A549 treated with Hydrocortisone at 1 μM for 4 hours (cell line): ENCODE data around the gene CTPS1. TPM values are rescaled to one million over a fixed set of nuclear protein-coding genes. Genes with fewer than 3 reads are reported as not detected.

Source experiments
- total RNA-seq: library from RNA; stranded (reverse); fragments of 200-300 nt; extraction: Qiagen RNA extraction; gene quantifications from 5 replicates; pipeline ENCODE4 v1.2.3, GENCODE V29; 2022

Gene CTPS1, protein sequence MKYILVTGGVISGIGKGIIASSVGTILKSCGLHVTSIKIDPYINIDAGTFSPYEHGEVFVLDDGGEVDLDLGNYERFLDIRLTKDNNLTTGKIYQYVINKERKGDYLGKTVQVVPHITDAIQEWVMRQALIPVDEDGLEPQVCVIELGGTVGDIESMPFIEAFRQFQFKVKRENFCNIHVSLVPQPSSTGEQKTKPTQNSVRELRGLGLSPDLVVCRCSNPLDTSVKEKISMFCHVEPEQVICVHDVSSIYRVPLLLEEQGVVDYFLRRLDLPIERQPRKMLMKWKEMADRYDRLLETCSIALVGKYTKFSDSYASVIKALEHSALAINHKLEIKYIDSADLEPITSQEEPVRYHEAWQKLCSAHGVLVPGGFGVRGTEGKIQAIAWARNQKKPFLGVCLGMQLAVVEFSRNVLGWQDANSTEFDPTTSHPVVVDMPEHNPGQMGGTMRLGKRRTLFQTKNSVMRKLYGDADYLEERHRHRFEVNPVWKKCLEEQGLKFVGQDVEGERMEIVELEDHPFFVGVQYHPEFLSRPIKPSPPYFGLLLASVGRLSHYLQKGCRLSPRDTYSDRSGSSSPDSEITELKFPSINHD
- total RNA-seq, result 80.1 to 122 TPM (median 91.9 TPM) in 5 replicates

DNA sequence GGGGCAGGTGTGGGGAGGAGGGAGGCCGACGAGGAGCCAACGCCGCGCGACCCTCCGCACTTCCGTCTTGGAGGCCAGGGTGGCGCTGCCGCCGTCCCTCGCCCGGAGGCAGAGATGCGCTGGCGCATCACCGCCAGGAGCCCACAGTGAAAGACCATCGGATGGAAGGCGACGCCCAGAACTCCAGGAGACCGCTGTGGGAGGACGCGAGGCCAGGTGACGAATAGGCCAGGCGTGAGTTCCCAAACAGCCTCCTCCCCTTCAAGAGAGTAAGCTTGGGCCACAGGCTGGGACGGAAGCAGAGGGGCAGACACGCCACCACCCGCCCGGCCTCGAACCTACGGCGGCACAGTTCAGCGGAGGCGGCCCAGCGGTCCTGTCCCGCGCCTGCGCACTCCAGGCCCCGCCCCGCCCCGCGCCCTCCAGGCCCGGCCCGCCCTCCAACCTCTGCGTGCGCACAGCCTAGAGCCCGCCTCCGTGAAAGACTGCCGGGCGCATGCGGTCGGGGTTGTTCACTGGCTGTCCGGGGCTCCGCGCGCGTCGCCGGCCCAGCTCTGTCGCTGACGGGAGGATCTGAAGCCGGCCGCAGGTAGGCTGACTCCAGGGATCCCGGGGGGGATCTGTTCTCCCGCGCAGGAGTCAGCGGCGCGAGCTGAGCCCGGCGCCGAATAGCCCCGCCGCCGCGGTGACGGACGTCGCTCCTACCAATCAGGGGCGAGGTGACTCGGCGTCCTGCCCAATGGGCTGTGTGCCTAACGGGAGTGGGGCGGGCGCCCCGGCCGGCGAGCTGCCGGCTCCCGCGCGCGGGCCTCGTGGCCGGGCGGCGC, at the start of gene CTPS1:
Gene CTPS1, plus strand, starts transcription at position 456 of the 827 bp plus-strand sequence. CDS start 3,595 bp downstream, outside the sequence.

DNA sequence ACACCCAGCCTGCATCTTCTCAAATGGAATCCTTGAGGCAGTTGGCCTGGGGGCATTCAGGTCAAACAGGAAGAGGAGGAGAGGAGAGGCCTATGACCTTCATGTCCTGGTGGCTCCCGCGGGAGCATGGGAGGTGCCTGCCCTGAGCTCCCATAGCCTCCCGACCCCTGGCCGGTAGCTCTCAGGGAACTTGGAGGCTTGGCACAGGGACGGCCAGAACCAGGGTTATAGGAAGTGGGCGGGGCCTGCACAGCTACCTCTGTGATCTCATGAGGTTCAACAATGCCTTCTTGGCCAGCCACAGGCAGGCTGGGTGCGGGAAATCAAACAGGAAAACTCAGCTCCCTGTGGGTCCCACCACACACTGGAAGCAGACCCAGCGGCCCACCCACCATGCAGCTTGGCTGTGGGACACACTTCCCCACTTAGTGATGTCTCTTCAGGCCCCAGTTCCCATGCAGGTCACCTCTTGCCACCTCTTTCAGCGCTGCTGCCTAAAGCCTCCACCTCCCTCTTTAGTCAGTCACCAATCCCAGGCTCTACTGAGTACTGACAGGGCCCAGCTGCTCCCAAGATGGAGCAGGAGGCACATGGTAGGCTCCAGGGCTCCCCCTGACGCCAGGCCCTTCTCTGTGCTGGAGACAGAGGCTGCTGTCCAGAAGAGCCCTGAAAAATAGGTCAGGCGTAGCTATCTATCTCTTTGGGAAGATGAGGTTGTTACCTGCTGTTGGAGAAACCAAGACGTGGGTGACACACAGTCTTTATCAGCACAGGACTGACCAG, 42.2 kb downstream of the CTPS1 start, which contains the start of gene SLFNL1:
Gene SLFNL1, minus strand, starts transcription at position 200 of the 783 bp plus-strand sequence. CDS start 1,065 bp downstream, outside the sequence.

Other genes with a start within 250 kb of the CTPS1 start
- gene KCNQ4, start 195.9 kb upstream of the CTPS1 start, total RNA-seq, result 0.18 to 0.33 TPM (median 0.27 TPM) in 5 replicates
- 38.6 to 112 TPM (median 97.2 TPM) in 5 replicates for gene CITED4, start 117.3 kb upstream of the CTPS1 start, total RNA-seq
- 0.02 to 0.06 TPM (median 0.05 TPM) in 3 of 5 replicates, not detected in the others for gene SLFNL1, start 42.0 kb downstream of the CTPS1 start, total RNA-seq